ENCODE data around the gene TTC6.

TTC6 gene

GRCh38 chr14:37596790-37597472 lies 1.5 kb downstream of the TTC6 start:
- DNase-seq (ENCODE audit: low read depth, low spot score) = no peak

GRCh38 chr14:37597538-37597913 lies 2.1 kb downstream of the TTC6 start:
- no peak for DNase-seq (ENCODE audit: low read depth, low spot score)

- DNase-seq (ENCODE audit: low read depth, low spot score) = no peak
Measured at GRCh38 chr14:37597914-37598746, 2.7 kb downstream of the TTC6 start.

GRCh38 chr14:37598747-37599506 lies 3.5 kb downstream of the TTC6 start:
- DNase-seq (ENCODE audit: low read depth, low spot score) = no peak

GRCh38 chr14:37599507-37600368 lies 4.3 kb downstream of the TTC6 start:
- DNase-seq (ENCODE audit: low read depth, low spot score) = no peak

- DNase-seq (ENCODE audit: low read depth, low spot score) = no peak
Measured at GRCh38 chr14:37600880-37601741, 5.7 kb downstream of the TTC6 start.

- no peak for DNase-seq (ENCODE audit: low read depth, low spot score)
Measured at GRCh38 chr14:37601865-37602264, 6.4 kb downstream of the TTC6 start.

- DNase-seq (ENCODE audit: low read depth, low spot score) = no peak
Measured at GRCh38 chr14:37602605-37603453, 7.4 kb downstream of the TTC6 start.

- no peak for DNase-seq (ENCODE audit: low read depth, low spot score)
Measured at GRCh38 chr14:37603688-37604251, 8.3 kb downstream of the TTC6 start.

- DNase-seq (ENCODE audit: low read depth, low spot score) = no peak
Measured at GRCh38 chr14:37606678-37607077, 11.2 kb downstream of the TTC6 start.

GRCh38 chr14:37608649-37609048 lies 13.2 kb downstream of the TTC6 start:
- DNase-seq (ENCODE audit: low read depth, low spot score) = no peak

- DNase-seq (ENCODE audit: low read depth, low spot score) = no peak
Measured at GRCh38 chr14:37610945-37611523, 15.6 kb downstream of the TTC6 start.

- DNase-seq (ENCODE audit: low read depth, low spot score) = no peak
Measured at GRCh38 chr14:37615582-37616289, 20.3 kb downstream of the TTC6 start.

- no peak for DNase-seq (ENCODE audit: low read depth, low spot score)
Measured at GRCh38 chr14:37616853-37617252, 21.4 kb downstream of the TTC6 start.

GRCh38 chr14:37617864-37618365 lies 22.5 kb downstream of the TTC6 start:
- DNase-seq (ENCODE audit: low read depth, low spot score) = no peak

- DNase-seq (ENCODE audit: low read depth, low spot score) = no peak
Measured at GRCh38 chr14:37618498-37619028, 23.1 kb downstream of the TTC6 start.

- DNase-seq (ENCODE audit: low read depth, low spot score) = no peak
Measured at GRCh38 chr14:37620856-37621255, 25.4 kb downstream of the TTC6 start.
